ENCODE results near the gene MSANTD2. TPM values are rescaled to one million over a fixed set of nuclear protein-coding genes. Genes with fewer than 3 reads are reported as not detected.

Gene MSANTD2
- polyA plus RNA-seq, 1 of the 3 experiments (the other 2 are of a cell fraction) = 6.4 TPM

DNA sequence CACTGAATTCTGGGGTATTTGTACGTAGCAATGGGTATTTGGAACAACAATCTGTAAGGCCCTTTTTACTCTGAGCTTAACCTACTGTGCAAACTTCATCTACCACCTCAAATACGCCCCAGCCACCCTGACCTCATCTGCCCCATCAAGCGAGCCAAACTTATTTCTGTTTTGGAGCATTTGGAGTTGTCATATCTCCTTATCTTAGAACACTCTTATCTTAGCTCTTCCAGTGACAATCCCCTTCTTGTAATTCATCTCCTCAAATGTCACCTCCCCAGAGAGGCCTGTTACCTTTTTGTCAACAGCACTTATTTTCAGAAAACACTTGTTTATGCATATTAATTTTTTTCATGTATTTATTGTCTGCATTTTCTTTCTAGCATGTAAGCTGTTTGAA lies 4.7 kb upstream of the MSANTD2 start:
- H3K9me2 ChIP-seq = no peaks in the 10 kb centered on the region
- H3K4me1 ChIP-seq (ENCODE audit: control insufficient read depth in 1 of 2, insufficient read depth in 2 of 2, low read depth in 1 of 2, low read length in 1 of 2) = peaks cover 0 to 5% of the 10 kb centered on the region in 2 experiments; a peak in 2 of 4 replicates
- no peak overlapping the region for H3K4me3 ChIP-seq (ENCODE audit: low read depth in 2 of 2, low read length in 1 of 2)
- no peak for DNase-seq
- 85% methylated on average over 3 of the region's 3 CpGs for WGBS (ENCODE audit: low lambda C conversion rate)
- H3K4me2 ChIP-seq = no peak overlapping the region
- H2AFZ ChIP-seq (ENCODE audit: low read depth) = no peak overlapping the region
- H3K9me3 ChIP-seq = no peaks in the 10 kb centered on the region
- no peaks in the 10 kb centered on the region for H3K27me3 ChIP-seq (ENCODE audit: insufficient read depth)
- no peaks in the 10 kb centered on the region for H3K36me3 ChIP-seq (replicated peaks in 1 of 2; ENCODE audit: control insufficient read depth in 1 of 2, insufficient read depth in 2 of 2, low read length in 1 of 2)
- H3K27ac ChIP-seq (ENCODE audit: low read depth in 2 of 2, low read length in 1 of 2) = no peak overlapping the region
- CTCF ChIA-PET = interaction anchor here (1.1 to 2.8 kb wide), 6 partner anchors 9 to 161 kb away, joined by 3 to 19 read pairs (median 8); no protein-coding TSS in a partner anchor
- no peak overlapping the region for H3K9ac ChIP-seq
- no peak for TF ChIP-seq FOXJ3 (CRISPR knock-in tag; IDR thresholded peaks at IDR 0.05)
- no peak for TF ChIP-seq FOSL2 (IDR thresholded peaks at IDR 0.05; ENCODE audit: borderline replicate concordance, low read depth)
- TF ChIP-seq CHD2 (IDR thresholded peaks at IDR 0.05; ENCODE audit: low read length, partially characterized antibody) = no peak
- TF ChIP-seq, protein P1, sequence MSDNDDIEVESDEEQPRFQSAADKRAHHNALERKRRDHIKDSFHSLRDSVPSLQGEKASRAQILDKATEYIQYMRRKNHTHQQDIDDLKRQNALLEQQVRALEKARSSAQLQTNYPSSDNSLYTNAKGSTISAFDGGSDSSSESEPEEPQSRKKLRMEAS (IDR thresholded peaks at IDR 0.05; ENCODE audit: low read depth) = no peak
- no peak for TF ChIP-seq GABPA (IDR thresholded peaks at IDR 0.05; ENCODE audit: low read depth)
- TF ChIP-seq EP300 (IDR thresholded peaks at IDR 0.05; ENCODE audit: borderline replicate concordance in 1 of 2, low read depth in 1 of 2, low read length in 1 of 2) = no peak
- no peak for TF ChIP-seq TAF1 (IDR thresholded peaks at IDR 0.05; ENCODE audit: borderline replicate concordance, low read depth, low read length)
- TF ChIP-seq, protein P2, sequence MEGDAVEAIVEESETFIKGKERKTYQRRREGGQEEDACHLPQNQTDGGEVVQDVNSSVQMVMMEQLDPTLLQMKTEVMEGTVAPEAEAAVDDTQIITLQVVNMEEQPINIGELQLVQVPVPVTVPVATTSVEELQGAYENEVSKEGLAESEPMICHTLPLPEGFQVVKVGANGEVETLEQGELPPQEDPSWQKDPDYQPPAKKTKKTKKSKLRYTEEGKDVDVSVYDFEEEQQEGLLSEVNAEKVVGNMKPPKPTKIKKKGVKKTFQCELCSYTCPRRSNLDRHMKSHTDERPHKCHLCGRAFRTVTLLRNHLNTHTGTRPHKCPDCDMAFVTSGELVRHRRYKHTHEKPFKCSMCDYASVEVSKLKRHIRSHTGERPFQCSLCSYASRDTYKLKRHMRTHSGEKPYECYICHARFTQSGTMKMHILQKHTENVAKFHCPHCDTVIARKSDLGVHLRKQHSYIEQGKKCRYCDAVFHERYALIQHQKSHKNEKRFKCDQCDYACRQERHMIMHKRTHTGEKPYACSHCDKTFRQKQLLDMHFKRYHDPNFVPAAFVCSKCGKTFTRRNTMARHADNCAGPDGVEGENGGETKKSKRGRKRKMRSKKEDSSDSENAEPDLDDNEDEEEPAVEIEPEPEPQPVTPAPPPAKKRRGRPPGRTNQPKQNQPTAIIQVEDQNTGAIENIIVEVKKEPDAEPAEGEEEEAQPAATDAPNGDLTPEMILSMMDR (IDR thresholded peaks at IDR 0.05) = no peak
- TF ChIP-seq NRF1 (IDR thresholded peaks at IDR 0.05; ENCODE audit: low read depth, low read length) = no peak
- TF ChIP-seq RFX5 (IDR thresholded peaks at IDR 0.05; ENCODE audit: low read length) = no peak
- no peak for TF ChIP-seq GATA2 (CRISPR knock-in tag; IDR thresholded peaks at IDR 0.05)
- no peak for TF ChIP-seq RXRA (IDR thresholded peaks at IDR 0.05; ENCODE audit: borderline replicate concordance, low read depth)
- H3F3A ChIP-seq (replicated peaks; ENCODE audit: insufficient read depth) = no peaks in the 10 kb centered on the region
- POLR2A ChIA-PET = no interaction called here
- peaks cover 3% of the 10 kb centered on the region for H3K79me2 ChIP-seq (ENCODE audit: insufficient read depth)
- H4K20me1 ChIP-seq (ENCODE audit: insufficient read depth) = no peaks in the 10 kb centered on the region

DNA sequence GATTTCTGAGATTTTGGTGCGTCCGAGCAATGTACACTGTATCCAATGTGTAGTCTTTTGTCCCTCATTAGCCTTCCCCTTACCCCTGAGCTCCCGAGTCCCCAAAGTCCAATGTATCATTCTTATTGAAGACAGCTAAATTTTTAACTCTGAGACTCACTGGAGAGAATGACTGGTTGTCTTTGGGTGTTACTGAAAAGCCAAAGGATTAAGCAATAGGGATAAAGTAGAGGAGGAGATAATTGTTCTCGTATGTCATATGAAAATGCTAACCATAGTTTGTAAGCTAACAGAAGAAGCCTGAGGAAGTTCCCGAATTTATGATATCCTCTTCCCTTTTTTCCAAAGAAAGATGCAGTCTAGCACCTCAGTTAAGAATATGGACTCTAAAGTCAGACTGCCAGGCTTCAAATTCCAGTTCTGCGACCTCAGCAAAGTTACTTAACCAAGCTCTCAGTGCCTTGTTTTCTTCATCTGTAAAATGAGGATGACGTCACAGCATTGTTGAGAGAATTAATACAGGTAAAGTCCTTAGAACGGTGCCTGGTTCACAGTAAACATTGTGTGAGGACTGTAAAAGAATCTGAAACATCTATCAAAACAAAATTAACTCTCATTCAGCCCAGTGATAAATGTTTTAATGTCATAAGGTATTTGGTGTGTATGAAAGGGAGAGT lies 1.6 kb upstream of the MSANTD2 start:
- H3K79me2 ChIP-seq (ENCODE audit: insufficient read depth) = peaks cover 34% of the 10 kb centered on the region
- TF ChIP-seq, protein P1 (IDR thresholded peaks at IDR 0.05; ENCODE audit: low read depth) = no peak
- TF ChIP-seq TAF1 (IDR thresholded peaks at IDR 0.05; ENCODE audit: borderline replicate concordance, low read depth, low read length) = no peak
- TF ChIP-seq MXI1 (IDR thresholded peaks at IDR 0.05; ENCODE audit: low read depth, low read length) = no peak
- TF ChIP-seq SIN3A (IDR thresholded peaks at IDR 0.05; ENCODE audit: borderline replicate concordance, low read depth, low read length) = no peak
- no peak for TF ChIP-seq TEAD4 (IDR thresholded peaks at IDR 0.05; ENCODE audit: borderline replicate concordance, insufficient read depth)
- TF ChIP-seq POLR2AphosphoS5 (IDR thresholded peaks at IDR 0.05; ENCODE audit: low read depth, low read length) = no peak
- no peak overlapping the region for H3K27ac ChIP-seq (ENCODE audit: low read depth in 2 of 2, low read length in 1 of 2)
- POLR2A ChIA-PET = interaction anchor here (2.2 kb wide), 1 partner anchor 12 kb away, joined by 7 read pairs; no protein-coding TSS in a partner anchor
- no peak for DNase-seq
- H3K9ac ChIP-seq = no peak overlapping the region
- no peak overlapping the region for H2AFZ ChIP-seq (ENCODE audit: low read depth)
- CTCF ChIA-PET = interaction anchor here (1.1 to 7.1 kb wide), 6 partner anchors 8 to 133 kb away, joined by 3 to 41 read pairs (median 6); partner anchors contain the start of gene ESAM
- WGBS (ENCODE audit: low lambda C conversion rate) = 94% methylated on average over 8 of the region's 8 CpGs
- H3K4me2 ChIP-seq = 0 out of 2 replicates have a peak overlapping the region, but pooled peaks have one; percentile 80
- peaks cover 18% of the 10 kb centered on the region for H4K20me1 ChIP-seq (ENCODE audit: insufficient read depth)
- H3K4me3 ChIP-seq (ENCODE audit: low read depth in 2 of 2, low read length in 1 of 2) = peak overlapping the region in 1 of 2 experiments; percentile 70; a peak in 2 of 4 replicates
- H3K9me2 ChIP-seq = no peaks in the 10 kb centered on the region
- H3K27me3 ChIP-seq (ENCODE audit: insufficient read depth) = no peaks in the 10 kb centered on the region
- no peaks in the 10 kb centered on the region for H3K9me3 ChIP-seq
- H3F3A ChIP-seq (replicated peaks; ENCODE audit: insufficient read depth) = peaks cover 4% of the 10 kb centered on the region
- H3K36me3 ChIP-seq (replicated peaks in 1 of 2; ENCODE audit: control insufficient read depth in 1 of 2, insufficient read depth in 2 of 2, low read length in 1 of 2) = no peaks in the 10 kb centered on the region
- peaks cover 8 to 10% of the 10 kb centered on the region in 2 experiments; a peak in 3 of 4 replicates for H3K4me1 ChIP-seq (ENCODE audit: control insufficient read depth in 1 of 2, insufficient read depth in 2 of 2, low read depth in 1 of 2, low read length in 1 of 2)

Data from SK-N-SH (cell line).